ENCODE measurements around the gene NPM1. TPM values are rescaled to one million over a fixed set of nuclear protein-coding genes. Genes with fewer than 3 reads are reported as not detected.
A peak's percentile ranks its signal among the peaks of the same experiment; 100 is the strongest.

NPM1 gene
- total and polyA plus RNA-seq, 2 of the 13 experiments (the other 11 are each of a cell fraction or from before 2014, with no cell fraction given) = 2,047 to 3,353 TPM

GRCh38 chr5:171432076-171432475 lies 44.4 kb downstream of the NPM1 start:
- CTCF ChIA-PET (ENCODE audit: low intra/inter-chr PET ratio, low total read pairs) = no interaction called here
- FAIRE-seq = no peak

GRCh38 chr5:171432583-171433351 lies 45.1 kb downstream of the NPM1 start:
- Histone ChIP-seq H4K20me1 (ENCODE audit: insufficient read depth, low read length) (no peaks in the 10 kb centered on the region), H3K4me3 (replicated peaks in 1 of 3; ENCODE audit: insufficient read depth in 1 of 3, low read depth in 2 of 3, low read length in 3 of 3) (no peak overlapping the region), H3K9ac (ENCODE audit: insufficient read depth, low read depth, low read length) (no peak overlapping the region), H2AFZ (ENCODE audit: low read length) (no peak overlapping the region), H3K36me3 (replicated peaks in 1 of 2; ENCODE audit: control insufficient read depth in 1 of 2, insufficient read depth in 2 of 2, low read length in 2 of 2) (no peaks in the 10 kb centered on the region), H3K4me1 (ENCODE audit: insufficient read depth, low read length) (peaks cover 26% of the 10 kb centered on the region), H3K9me3 (ENCODE audit: low read length) (no peaks in the 10 kb centered on the region), H3K27ac (ENCODE audit: extremely low read length, insufficient read depth, low read length) (no peak overlapping the region), H3K79me2 (ENCODE audit: insufficient read depth, low read length) (no peaks in the 10 kb centered on the region), H3K27me3 (ENCODE audit: control insufficient read depth in 1 of 2, insufficient read depth in 2 of 2, low read length in 2 of 2) (peaks cover 0 to 2% of the 10 kb centered on the region in 2 experiments; a peak in 2 of 5 replicates), H3K4me2 (ENCODE audit: low read depth, low read length) (peak overlapping the region; percentile 7; the same call in 1 of the 2 replicates)
- ChIA-PET CTCF (ENCODE audit: low intra/inter-chr PET ratio, low total read pairs) (no interaction called here), POLR2A (no interaction called here)
- DNase-seq (ENCODE audit: low spot score) (no peak), FAIRE-seq (no peak), ATAC-seq (no peak)
- 38% methylated on average over 5 of the region's 16 CpGs for WGBS (ENCODE audit: low lambda C conversion rate)
- intact Hi-C loops (cut with micrococcal nuclease; ENCODE audit: unreplicated experiment) = no loop called here
- in situ Hi-C loops (cut with HindIII; ENCODE audit: extremely low pct_ligation_motif_present, low pct_unique_long_range_greater_than_20kb) = no loop called here
- BruUV-seq (replicated peaks) = no TSS peak
- TF ChIP-seq UBTF (CRISPR knock-in tag; IDR thresholded peaks at IDR 0.05) = no peak
- TF ChIP-seq TBP (CRISPR knock-in tag; IDR thresholded peaks at IDR 0.05) = no peak
- no peak for TF ChIP-seq ZNF766 (CRISPR knock-in tag; IDR thresholded peaks at IDR 0.05; ENCODE audit: borderline replicate concordance)
- no peak for TF ChIP-seq ZNF296 (CRISPR knock-in tag; conservative IDR thresholded peaks at IDR 0.05)
- TF ChIP-seq HHEX (CRISPR knock-in tag; IDR thresholded peaks at IDR 0.05) = no peak
- TF ChIP-seq TGIF2 (CRISPR knock-in tag; IDR thresholded peaks at IDR 0.05) = no peak
- TF ChIP-seq KLF12 (CRISPR knock-in tag; IDR thresholded peaks at IDR 0.05; ENCODE audit: borderline replicate concordance) = no peak
- no peak for TF ChIP-seq FOSL1 (CRISPR knock-in tag; IDR thresholded peaks at IDR 0.05; ENCODE audit: borderline replicate concordance)
- no peak for TF ChIP-seq NCOR1 (IDR thresholded peaks at IDR 0.05; ENCODE audit: borderline replicate concordance, low read length)
- TF ChIP-seq SMC3 (IDR thresholded peaks at IDR 0.05; ENCODE audit: low read length) = no peak
- TF ChIP-seq MTF2 (CRISPR knock-in tag; IDR thresholded peaks at IDR 0.05; ENCODE audit: borderline replicate concordance) = no peak
- TF ChIP-seq IRF1 (CRISPR knock-in tag; IDR thresholded peaks at IDR 0.05; ENCODE audit: low read depth) = no peak
- no peak for TF ChIP-seq ZNF350 (CRISPR knock-in tag; IDR thresholded peaks at IDR 0.05; ENCODE audit: borderline replicate concordance, low read depth)
- no peak for TF ChIP-seq TBX3 (IDR thresholded peaks at IDR 0.05; ENCODE audit: borderline replicate concordance)
- no peak for TF ChIP-seq KMT2A (CRISPR knock-in tag; IDR thresholded peaks at IDR 0.05)
- no peak for TF ChIP-seq GLI4 (CRISPR knock-in tag; IDR thresholded peaks at IDR 0.05; ENCODE audit: borderline replicate concordance)

More at GRCh38 chr5:171432076-171432475, 44.4 kb downstream of the NPM1 start:
- no peak for TF ChIP-seq ZNF253 (CRISPR knock-in tag; IDR thresholded peaks at IDR 0.05; ENCODE audit: borderline replicate concordance)
- intact Hi-C loops (cut with micrococcal nuclease; ENCODE audit: unreplicated experiment) (no loop called here), in situ Hi-C loops (cut with HindIII; ENCODE audit: extremely low pct_ligation_motif_present, low pct_unique_long_range_greater_than_20kb) (no loop called here)
- no peak overlapping the region for H2AFZ ChIP-seq (ENCODE audit: low read length)
- POLR2A ChIA-PET = no interaction called here
- peaks cover 19% of the 10 kb centered on the region for H3K4me1 ChIP-seq (ENCODE audit: insufficient read depth, low read length)
- no peaks in the 10 kb centered on the region for H3K9me3 ChIP-seq (ENCODE audit: low read length)
- BruUV-seq (replicated peaks) = no TSS peak
- no peaks in the 10 kb centered on the region for H3K36me3 ChIP-seq (replicated peaks in 1 of 2; ENCODE audit: control insufficient read depth in 1 of 2, insufficient read depth in 2 of 2, low read length in 2 of 2)
- H3K9ac ChIP-seq (ENCODE audit: insufficient read depth, low read depth, low read length) = no peak overlapping the region
- H3K27ac ChIP-seq (ENCODE audit: extremely low read length, insufficient read depth, low read length) = no peak overlapping the region
- WGBS (ENCODE audit: low lambda C conversion rate) = 50% methylated on average over 6 of the region's 8 CpGs
- H3K27me3 ChIP-seq (ENCODE audit: control insufficient read depth in 1 of 2, insufficient read depth in 2 of 2, low read length in 2 of 2) = peaks cover 0 to 2% of the 10 kb centered on the region in 2 experiments; a peak in 2 of 5 replicates
- DNase-seq (ENCODE audit: low spot score) = no peak
- no peak overlapping the region for H3K4me2 ChIP-seq (ENCODE audit: low read depth, low read length)
- no peaks in the 10 kb centered on the region for H3K79me2 ChIP-seq (ENCODE audit: insufficient read depth, low read length)
- no peaks in the 10 kb centered on the region for H4K20me1 ChIP-seq (ENCODE audit: insufficient read depth, low read length)
- H3K4me3 ChIP-seq (replicated peaks in 1 of 3; ENCODE audit: insufficient read depth in 1 of 3, low read depth in 2 of 3, low read length in 3 of 3) = no peak overlapping the region
- no peak for ATAC-seq

All from HepG2 (cell line).